ENCODE results near the gene IL33. TPM values are rescaled to one million over a fixed set of nuclear protein-coding genes. Genes with fewer than 3 reads are reported as not detected.

The IL33 gene
- total RNA-seq, 1 experiment from 2014 or later = not detected

GRCh38 chr9:6219981-6220380, 4.4 kb downstream of the IL33 start:
- H2AFZ ChIP-seq (ENCODE audit: low read length) = no peak overlapping the region
- H3K9ac ChIP-seq (ENCODE audit: low read length) = no peak overlapping the region
- H3K4me1 ChIP-seq (ENCODE audit: low read length) = no peaks in the 10 kb centered on the region
- H3K27me3 ChIP-seq (ENCODE audit: low read length) = no peaks in the 10 kb centered on the region
- no peak for DNase-seq
- H3K27ac ChIP-seq (ENCODE audit: low read length) = no peak overlapping the region
- no peaks in the 10 kb centered on the region for H4K20me1 ChIP-seq (ENCODE audit: insufficient read depth, low read depth, low read length)
- no peaks in the 10 kb centered on the region for H3K79me2 ChIP-seq (ENCODE audit: low read length)
- no peak overlapping the region for H3K4me3 ChIP-seq (ENCODE audit: low read length)
- H3K36me3 ChIP-seq (ENCODE audit: insufficient read depth, low read length) = no peaks in the 10 kb centered on the region
- no peaks in the 10 kb centered on the region for H3K9me3 ChIP-seq (ENCODE audit: low read length)
- H3K4me2 ChIP-seq (ENCODE audit: low read depth, low read length, poor library complexity, severe bottlenecking) = no peak overlapping the region
- no peaks in the 10 kb centered on the region for H3K9me2 ChIP-seq (replicated peaks; ENCODE audit: insufficient read depth, low read length)

- H4K20me1 ChIP-seq (ENCODE audit: insufficient read depth, low read depth, low read length) = no peaks in the 10 kb centered on the region
- H3K4me2 ChIP-seq (ENCODE audit: low read depth, low read length, poor library complexity, severe bottlenecking) = no peak overlapping the region
- no peak for DNase-seq
- H3K9me3 ChIP-seq (ENCODE audit: low read length) = no peaks in the 10 kb centered on the region
- no peaks in the 10 kb centered on the region for H3K4me1 ChIP-seq (ENCODE audit: low read length)
- H3K9me2 ChIP-seq (replicated peaks; ENCODE audit: insufficient read depth, low read length) = no peaks in the 10 kb centered on the region
- no peak overlapping the region for H2AFZ ChIP-seq (ENCODE audit: low read length)
- H3K4me3 ChIP-seq (ENCODE audit: low read length) = no peak overlapping the region
- no peaks in the 10 kb centered on the region for H3K27me3 ChIP-seq (ENCODE audit: low read length)
- no peaks in the 10 kb centered on the region for H3K36me3 ChIP-seq (ENCODE audit: insufficient read depth, low read length)
- H3K79me2 ChIP-seq (ENCODE audit: low read length) = no peaks in the 10 kb centered on the region
- no peak overlapping the region for H3K27ac ChIP-seq (ENCODE audit: low read length)
- H3K9ac ChIP-seq (ENCODE audit: low read length) = no peak overlapping the region
Observed at GRCh38 chr9:6224393-6225154, 9.0 kb downstream of the IL33 start.

DNA sequence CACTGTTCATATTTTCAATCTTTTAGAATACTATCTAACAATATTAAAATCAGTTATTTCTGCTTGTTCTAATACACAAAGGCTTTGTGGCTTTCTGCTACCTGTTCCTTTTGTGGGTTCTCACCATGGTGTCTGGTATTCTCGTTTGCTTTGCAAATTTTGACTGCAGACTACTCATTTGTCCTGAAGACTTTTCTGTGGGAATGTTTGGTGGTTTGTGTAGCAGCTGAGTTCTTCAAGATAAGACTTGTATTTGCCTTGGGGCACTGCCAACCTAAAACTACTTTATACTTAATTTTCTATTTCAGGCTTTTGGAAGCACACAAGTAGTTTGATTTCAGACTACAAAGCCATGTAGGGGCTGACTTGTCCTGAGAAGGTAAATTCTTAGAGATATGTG, 11.1 kb downstream of the IL33 start:
- Histone ChIP-seq H3K27ac (ENCODE audit: low read length) (no peak overlapping the region), H2AFZ (ENCODE audit: low read length) (no peak overlapping the region), H3K36me3 (ENCODE audit: insufficient read depth, low read length) (no peaks in the 10 kb centered on the region), H3K9me2 (replicated peaks; ENCODE audit: insufficient read depth, low read length) (no peaks in the 10 kb centered on the region), H3K4me3 (ENCODE audit: low read length) (no peak overlapping the region), H3K27me3 (ENCODE audit: low read length) (no peaks in the 10 kb centered on the region), H3K79me2 (ENCODE audit: low read length) (no peaks in the 10 kb centered on the region), H3K4me2 (ENCODE audit: low read depth, low read length, poor library complexity, severe bottlenecking) (no peak overlapping the region), H4K20me1 (ENCODE audit: insufficient read depth, low read depth, low read length) (no peaks in the 10 kb centered on the region), H3K9ac (ENCODE audit: low read length) (no peak overlapping the region), H3K9me3 (ENCODE audit: low read length) (no peaks in the 10 kb centered on the region), H3K4me1 (ENCODE audit: low read length) (no peaks in the 10 kb centered on the region)
- no peak for DNase-seq

DNA sequence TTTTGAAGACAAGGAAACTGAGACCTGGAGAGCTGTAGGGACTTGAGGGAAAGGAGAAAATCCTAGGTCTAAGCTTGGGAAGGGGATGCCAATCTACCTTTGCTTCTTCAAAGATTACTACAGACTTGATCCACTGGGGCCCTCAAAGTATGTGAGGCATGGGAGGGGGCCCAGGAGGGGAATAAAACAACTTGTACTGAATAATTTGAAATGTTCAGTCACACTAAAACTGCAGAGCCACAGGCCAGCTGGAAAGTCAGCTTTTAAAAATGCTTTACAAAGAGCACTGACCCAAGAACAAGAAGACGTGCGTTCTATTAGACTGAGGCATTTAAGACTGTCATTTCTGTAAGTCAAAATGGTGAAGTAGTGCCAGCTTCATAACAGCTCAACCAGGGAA, 13.6 kb downstream of the IL33 start:
- H3K4me1 ChIP-seq (ENCODE audit: low read length) = no peaks in the 10 kb centered on the region
- no peak overlapping the region for H3K27ac ChIP-seq (ENCODE audit: low read length)
- no peaks in the 10 kb centered on the region for H3K27me3 ChIP-seq (ENCODE audit: low read length)
- H3K9ac ChIP-seq (ENCODE audit: low read length) = no peak overlapping the region
- no peaks in the 10 kb centered on the region for H3K79me2 ChIP-seq (ENCODE audit: low read length)
- no peak overlapping the region for H3K4me3 ChIP-seq (ENCODE audit: low read length)
- no peaks in the 10 kb centered on the region for H3K9me2 ChIP-seq (replicated peaks; ENCODE audit: insufficient read depth, low read length)
- H4K20me1 ChIP-seq (ENCODE audit: insufficient read depth, low read depth, low read length) = no peaks in the 10 kb centered on the region
- H3K4me2 ChIP-seq (ENCODE audit: low read depth, low read length, poor library complexity, severe bottlenecking) = no peak overlapping the region
- no peaks in the 10 kb centered on the region for H3K36me3 ChIP-seq (ENCODE audit: insufficient read depth, low read length)
- no peaks in the 10 kb centered on the region for H3K9me3 ChIP-seq (ENCODE audit: low read length)
- no peak overlapping the region for H2AFZ ChIP-seq (ENCODE audit: low read length)
- no peak for DNase-seq

DNA sequence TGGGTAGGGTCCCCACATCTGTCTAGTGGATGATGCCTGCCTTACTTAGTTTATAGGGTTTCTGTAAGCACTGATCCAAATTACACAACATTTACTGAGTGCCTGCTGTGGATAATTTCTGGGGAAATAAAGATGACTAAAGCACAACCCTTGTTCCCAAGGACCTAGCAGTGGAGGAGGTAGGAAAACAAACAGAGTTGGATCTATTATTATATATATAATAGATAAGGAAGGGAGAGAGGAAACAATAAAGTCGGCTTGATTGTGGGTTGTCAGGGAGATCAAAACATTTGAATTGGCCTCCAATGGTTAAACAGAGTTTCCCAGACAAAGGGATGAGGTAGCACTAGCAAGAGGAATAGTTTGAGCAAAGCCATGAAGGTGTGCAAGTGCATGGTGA, 14.0 kb downstream of the IL33 start:
- no peak overlapping the region for H3K4me2 ChIP-seq (ENCODE audit: low read depth, low read length, poor library complexity, severe bottlenecking)
- H3K36me3 ChIP-seq (ENCODE audit: insufficient read depth, low read length) = no peaks in the 10 kb centered on the region
- no peak overlapping the region for H2AFZ ChIP-seq (ENCODE audit: low read length)
- H3K79me2 ChIP-seq (ENCODE audit: low read length) = no peaks in the 10 kb centered on the region
- H3K9ac ChIP-seq (ENCODE audit: low read length) = no peak overlapping the region
- DNase-seq = no peak
- H3K27me3 ChIP-seq (ENCODE audit: low read length) = no peaks in the 10 kb centered on the region
- H3K9me3 ChIP-seq (ENCODE audit: low read length) = no peaks in the 10 kb centered on the region
- no peaks in the 10 kb centered on the region for H3K4me1 ChIP-seq (ENCODE audit: low read length)
- no peak overlapping the region for H3K27ac ChIP-seq (ENCODE audit: low read length)
- no peaks in the 10 kb centered on the region for H4K20me1 ChIP-seq (ENCODE audit: insufficient read depth, low read depth, low read length)
- H3K9me2 ChIP-seq (replicated peaks; ENCODE audit: insufficient read depth, low read length) = no peaks in the 10 kb centered on the region
- H3K4me3 ChIP-seq (ENCODE audit: low read length) = no peak overlapping the region

- H3K4me1 ChIP-seq (ENCODE audit: low read length) = no peaks in the 10 kb centered on the region
- H3K27me3 ChIP-seq (ENCODE audit: low read length) = no peaks in the 10 kb centered on the region
- H4K20me1 ChIP-seq (ENCODE audit: insufficient read depth, low read depth, low read length) = no peaks in the 10 kb centered on the region
- H3K9me3 ChIP-seq (ENCODE audit: low read length) = no peaks in the 10 kb centered on the region
- no peak overlapping the region for H3K9ac ChIP-seq (ENCODE audit: low read length)
- H3K79me2 ChIP-seq (ENCODE audit: low read length) = no peaks in the 10 kb centered on the region
- no peak overlapping the region for H3K4me2 ChIP-seq (ENCODE audit: low read depth, low read length, poor library complexity, severe bottlenecking)
- no peak for DNase-seq
- no peak overlapping the region for H3K27ac ChIP-seq (ENCODE audit: low read length)
- no peak overlapping the region for H3K4me3 ChIP-seq (ENCODE audit: low read length)
- no peaks in the 10 kb centered on the region for H3K36me3 ChIP-seq (ENCODE audit: insufficient read depth, low read length)
- H2AFZ ChIP-seq (ENCODE audit: low read length) = no peak overlapping the region
- H3K9me2 ChIP-seq (replicated peaks; ENCODE audit: insufficient read depth, low read length) = no peaks in the 10 kb centered on the region
Observed at GRCh38 chr9:6230037-6230780, 14.6 kb downstream of the IL33 start.

- Histone ChIP-seq H2AFZ (ENCODE audit: low read length) (no peak overlapping the region), H3K9ac (ENCODE audit: low read length) (no peak overlapping the region), H3K9me3 (ENCODE audit: low read length) (no peaks in the 10 kb centered on the region), H3K79me2 (ENCODE audit: low read length) (no peaks in the 10 kb centered on the region), H3K27me3 (ENCODE audit: low read length) (no peaks in the 10 kb centered on the region), H3K36me3 (ENCODE audit: insufficient read depth, low read length) (no peaks in the 10 kb centered on the region), H4K20me1 (ENCODE audit: insufficient read depth, low read depth, low read length) (no peaks in the 10 kb centered on the region), H3K4me3 (ENCODE audit: low read length) (no peak overlapping the region), H3K27ac (ENCODE audit: low read length) (no peak overlapping the region), H3K9me2 (replicated peaks; ENCODE audit: insufficient read depth, low read length) (no peaks in the 10 kb centered on the region), H3K4me2 (ENCODE audit: low read depth, low read length, poor library complexity, severe bottlenecking) (no peak overlapping the region), H3K4me1 (ENCODE audit: low read length) (no peaks in the 10 kb centered on the region)
- DNase-seq = no peak
Observed at GRCh38 chr9:6232336-6232945, 16.8 kb downstream of the IL33 start.

- Histone ChIP-seq H3K9ac (ENCODE audit: low read length) (no peak overlapping the region), H3K27ac (ENCODE audit: low read length) (no peak overlapping the region), H3K79me2 (ENCODE audit: low read length) (no peaks in the 10 kb centered on the region), H3K4me3 (ENCODE audit: low read length) (no peak overlapping the region), H3K9me2 (replicated peaks; ENCODE audit: insufficient read depth, low read length) (no peaks in the 10 kb centered on the region), H3K27me3 (ENCODE audit: low read length) (no peaks in the 10 kb centered on the region), H3K9me3 (ENCODE audit: low read length) (no peaks in the 10 kb centered on the region), H2AFZ (ENCODE audit: low read length) (no peak overlapping the region), H3K4me2 (ENCODE audit: low read depth, low read length, poor library complexity, severe bottlenecking) (no peak overlapping the region), H3K4me1 (ENCODE audit: low read length) (no peaks in the 10 kb centered on the region), H3K36me3 (ENCODE audit: insufficient read depth, low read length) (no peaks in the 10 kb centered on the region), H4K20me1 (ENCODE audit: insufficient read depth, low read depth, low read length) (no peaks in the 10 kb centered on the region)
- no peak for DNase-seq
Observed at GRCh38 chr9:6234014-6234413, 18.4 kb downstream of the IL33 start.

Data from Karpas-422 (cell line).